ENCODE measurements around the gene DENND10.
"Not testable (repeated sequence)": the region's sequence is repeated elsewhere in the genome, so short reads cannot be mapped to it uniquely, and the experiment has no call there.

Gene DENND10

DNA sequence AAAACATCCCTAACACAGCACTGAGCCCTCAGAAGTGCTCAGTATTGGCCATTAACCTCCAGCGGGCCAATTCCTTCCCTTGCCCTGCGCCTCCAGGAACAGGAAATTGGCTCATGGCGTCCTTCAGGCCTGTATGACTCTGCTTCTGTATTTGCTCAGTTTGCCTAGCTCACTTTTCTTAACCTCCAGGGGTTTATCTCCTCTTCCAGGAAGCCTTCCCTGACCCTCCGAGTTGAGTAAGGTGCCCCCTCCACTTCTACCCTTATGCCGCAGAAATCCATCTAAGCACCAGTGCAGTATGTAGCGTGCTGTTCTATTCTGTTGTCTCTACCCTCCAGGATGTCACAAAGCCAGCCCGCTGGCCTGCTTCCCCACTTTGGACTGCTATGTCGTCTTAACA lies 62.7 kb downstream of the DENND10 start:
- no peak for DNase-seq (ENCODE audit: low read depth in 3 of 3)

GRCh38 chr10:119167041-119167440 lies 63.1 kb downstream of the DENND10 start:
- no peak for DNase-seq (ENCODE audit: low read depth in 3 of 3)

GRCh38 chr10:119174109-119174508 lies 70.2 kb downstream of the DENND10 start:
- no peak for DNase-seq (ENCODE audit: low read depth in 3 of 3)

DNA sequence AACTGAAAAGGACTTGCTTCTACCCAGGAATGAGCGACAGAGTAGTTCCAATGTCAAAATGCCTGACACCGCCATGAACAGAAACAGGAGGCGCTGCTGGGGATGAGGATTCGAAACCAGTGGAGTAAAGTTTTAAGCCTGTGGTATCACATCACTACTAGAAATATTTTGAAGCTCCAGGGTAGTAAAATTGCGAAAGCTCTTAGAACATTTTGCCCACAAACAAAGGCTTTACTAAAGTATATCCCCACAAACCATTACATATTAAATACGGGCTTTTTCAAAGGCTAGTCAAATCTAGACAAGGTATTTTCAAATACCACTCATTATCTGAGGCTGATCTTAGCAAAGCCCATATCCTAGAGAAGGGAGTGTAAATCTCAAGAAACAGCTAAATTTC lies 72.3 kb downstream of the DENND10 start:
- DNase-seq (ENCODE audit: low read depth in 3 of 3): no peak

- DNase-seq (ENCODE audit: low read depth in 3 of 3): no peak
Measured at GRCh38 chr10:119177708-119178371, 73.9 kb downstream of the DENND10 start.

GRCh38 chr10:119178372-119179119 lies 74.6 kb downstream of the DENND10 start, which contains the start of gene PRDX3:
Gene PRDX3 (minus strand): TSS chr10:119178812. CDS start chr10:119178790, 22 bp downstream.
- peak; percentile 86 to 97 (median 89) for DNase-seq (ENCODE audit: low read depth in 3 of 3)

DNA sequence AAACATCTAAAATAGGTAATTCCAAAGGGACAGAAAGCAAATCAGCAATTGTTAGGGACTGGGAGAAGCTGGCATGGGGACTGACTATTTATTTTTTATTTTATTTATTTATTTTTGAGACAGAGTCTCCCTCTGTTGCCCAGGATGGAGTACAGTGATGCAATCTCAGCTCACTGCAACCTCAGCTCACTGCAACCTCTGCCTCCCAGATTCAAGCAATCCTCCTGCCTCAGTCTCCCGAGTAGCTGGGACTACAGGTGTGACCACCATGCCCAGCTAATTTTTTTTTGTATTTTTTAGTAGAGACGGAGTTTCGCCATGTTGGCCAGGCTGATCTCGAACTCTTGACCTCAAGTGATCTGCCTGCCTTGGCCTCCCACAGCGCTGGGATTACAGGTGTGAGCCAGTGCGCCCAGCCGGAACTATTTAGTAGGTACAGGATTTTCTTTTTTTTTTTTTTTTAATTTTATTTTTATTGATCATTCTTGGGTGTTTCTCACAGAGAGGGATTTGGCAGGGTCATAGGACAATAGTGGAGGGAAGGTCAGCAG lies 77.0 kb downstream of the DENND10 start:
- not testable (repeated sequence) for DNase-seq (ENCODE audit: low read depth in 3 of 3)

DNA sequence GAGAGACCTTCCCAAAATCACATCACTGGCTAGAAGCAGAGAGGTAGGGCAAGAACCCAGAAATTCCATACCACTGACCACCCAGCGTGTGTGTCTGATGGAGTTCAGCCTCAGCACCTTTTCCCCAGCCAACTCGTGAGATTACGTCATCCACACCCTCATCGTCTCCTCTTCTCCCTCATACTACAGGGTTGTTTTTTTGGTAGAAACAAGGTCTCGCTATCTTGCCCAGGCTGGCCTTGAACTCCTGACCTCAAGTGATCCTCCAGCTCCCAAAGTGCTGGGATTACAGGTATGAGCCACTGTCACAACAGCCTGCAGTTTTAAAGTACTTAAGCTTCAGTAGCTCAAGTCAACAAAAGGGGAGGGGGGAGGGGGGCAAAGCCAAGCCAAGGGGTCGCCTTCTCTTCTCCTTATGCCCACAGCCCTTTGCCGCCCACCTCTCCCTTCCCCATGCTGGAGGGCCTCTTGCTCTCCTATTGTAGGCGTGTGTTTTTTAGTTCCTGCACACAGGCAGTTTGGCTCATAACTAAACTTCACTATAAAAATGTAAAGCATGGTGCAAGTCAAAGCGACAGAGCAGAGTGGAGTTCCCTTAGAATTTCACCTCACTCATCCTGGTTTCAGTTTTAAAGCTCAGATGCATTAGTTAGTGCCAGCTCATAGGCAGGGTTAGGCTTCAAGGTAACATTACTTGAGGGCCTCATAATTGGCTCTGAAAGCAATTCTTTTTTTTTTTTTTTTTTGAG lies 79.9 kb downstream of the DENND10 start:
- no peak for DNase-seq (ENCODE audit: low read depth in 3 of 3)

Data from stimulated activated CD4-positive, alpha-beta T cell treated with anti-CD3 and anti-CD28 coated beads, TNF-alpha, amount 100 ng/mL, for 4 hours (primary cell).